Prostate gland (tissue), 2 donors: ENCODE results near the gene PRDM10. TPM values are rescaled to one million over a fixed set of nuclear protein-coding genes. Genes with fewer than 3 reads are reported as not detected.

Experiments
- DNase-seq: peaks from one replicate; pipeline ENCODE4 v3.0.0-alpha.2; 2019; ENCODE audit warnings: low spot score
- H3K27ac ChIP-seq, 2 donors: fragments of 200-600 bp; sonication (generic); 2 replicates each; pipeline ENCODE4 v1.5.1; 2017 to 2019
- H3K27me3 ChIP-seq: fragments of 200-600 bp; sonication (generic); replicated peaks from 2 replicates; pipeline ENCODE4 v1.5.1; 2019; ENCODE audit not compliant: insufficient read depth
- H3K36me3 ChIP-seq, 2 donors: fragments of 200-600 bp; sonication (generic); 1 replicate in 1 of 2; 2 replicates in 1 of 2; pipeline versions ENCODE4 v1.5.1 to v1.8.1; 2017 to 2019
- H3K4me1 ChIP-seq: fragments of 200-600 bp; sonication (generic); replicated peaks from 2 replicates; pipeline ENCODE4 v1.5.1; 2019
- H3K4me3 ChIP-seq, 2 donors: fragments of 200-600 bp; sonication (generic); 2 replicates each; pipeline ENCODE4 v1.5.1; 2017 to 2019
- H3K9me3 ChIP-seq: fragments of 200-600 bp; sonication (generic); 2 replicates; pipeline ENCODE4 v1.5.1; 2017
- CTCF ChIP-seq, 4 experiments: fragments of 200-600 bp in 2 of 4; fragments of 450-650 bp in 2 of 4; sonication (generic) in 2 of 4; IDR thresholded peaks; 1 replicate in 3 of 4; 2 replicates in 1 of 4; pipeline ENCODE4 v1.5.1; 2016 to 2019; ENCODE audit warnings: antibody characterized with exemption in 4 of 4, mild to moderate bottlenecking in 2 of 4, moderate library complexity in 2 of 4
- POLR2A ChIP-seq: fragments of 450-650 bp; IDR thresholded peaks from one replicate; pipeline ENCODE4 v1.6.1; 2016; ENCODE audit warnings: antibody characterized with exemption, mild to moderate bottlenecking
- POLR2AphosphoS5 ChIP-seq: sonication (generic); formaldehyde crosslinking; IDR thresholded peaks from one replicate; pipeline ENCODE4 v1.6.1; 2017; ENCODE audit warnings: antibody characterized with exemption
- WGBS: methylation state at CpG from one replicate; pipeline ENCODE4 v1.1.5; 2018; 5-methylcytosine and 5-hydroxymethylcytosine counted together
- intact Hi-C: fragments of 100-400 bp; cut with DNase I; formaldehyde crosslinking; loops from one replicate; pipeline ENCODE4 v1.14.2; 2022
- total RNA-seq, 2 donors: library from RNA; depleted of rRNA; stranded (reverse); fragments of >200 nt; gene quantifications; one replicate each; pipeline ENCODE4 v1.1.0, GENCODE V29; 2016

The PRDM10 gene
- total RNA-seq, 2 donors from 2014 or later: 7.0 to 7.7 TPM

- no peaks in the 10 kb centered on the region for H3K36me3 ChIP-seq
- no peaks in the 10 kb centered on the region for H3K9me3 ChIP-seq
- no peaks in the 10 kb centered on the region for H3K4me1 ChIP-seq
- DNase-seq: no peak
- intact Hi-C loops: no loop called here
- peak overlapping the region; percentile 57 to 59 for H3K27ac ChIP-seq
- no peaks in the 10 kb centered on the region for H3K27me3 ChIP-seq
- 61% methylated on average over 7 of the region's 7 CpGs for WGBS
- TF ChIP-seq POLR2AphosphoS5 (no peak), POLR2A (no peak), CTCF (IDR thresholded peaks at IDR 0.05) (no peak)
- H3K4me3 ChIP-seq: no peak overlapping the region
These were observed 148.3 kb downstream of the PRDM10 start for GRCh38 chr11:129854232-129854805.

GRCh38 chr11:129853518-129854231 is 149.0 kb downstream of the PRDM10 start:
- H3K4me3 ChIP-seq: no peak overlapping the region
- TF ChIP-seq POLR2AphosphoS5: peak; percentile 78
- TF ChIP-seq POLR2A: no peak
- H3K36me3 ChIP-seq: no peaks in the 10 kb centered on the region
- H3K27ac ChIP-seq: peak overlapping the region; percentile 57 to 59
- H3K27me3 ChIP-seq: no peaks in the 10 kb centered on the region
- intact Hi-C loops: no loop called here
- H3K9me3 ChIP-seq: no peaks in the 10 kb centered on the region
- 11% methylated on average over 10 of the region's 10 CpGs for WGBS
- peak; percentile 93 for DNase-seq
- H3K4me1 ChIP-seq: no peaks in the 10 kb centered on the region

GRCh38 chr11:129852125-129852740 is 150.4 kb downstream of the PRDM10 start:
- Histone ChIP-seq H3K36me3 (no peaks in the 10 kb centered on the region), H3K27me3 (no peaks in the 10 kb centered on the region), H3K4me1 (no peaks in the 10 kb centered on the region), H3K4me3 (no peak overlapping the region), H3K27ac (no peak overlapping the region), H3K9me3 (no peaks in the 10 kb centered on the region)
- TF ChIP-seq POLR2AphosphoS5 (peak; percentile 11), POLR2A (no peak)
- no peak for DNase-seq
- intact Hi-C loops: no loop called here
- 80% methylated on average over 15 of the region's 15 CpGs for WGBS

Other genes with a start within 250 kb of the PRDM10 start
- 10 to 100 TPM in 1 of 2 donors, 1 to 10 TPM in 1; 5.2 to 11.0 TPM for gene TMEM45B, start 187.0 kb downstream of the PRDM10 start, total RNA-seq
- 10 to 100 TPM; 26.2 to 51.4 TPM for gene NFRKB, start 107.3 kb downstream of the PRDM10 start, total RNA-seq
- 100 to 1,000 TPM; 222 to 434 TPM for gene APLP2, start 67.1 kb upstream of the PRDM10 start, total RNA-seq
- gene ST14, start 156.9 kb upstream of the PRDM10 start, total RNA-seq: 100 to 1,000 TPM in 1 of 2 donors, 10 to 100 TPM in 1; 39.8 to 114 TPM